IMR-90 (cell line): Measurements from ENCODE around the gene NCF2. TPM values are rescaled to one million over a fixed set of nuclear protein-coding genes. Genes with fewer than 3 reads are reported as not detected.

Experiments used
- ATAC-seq: fragments of 200-7000 bp; cut with Tn5 transposase; 2 replicates; pipeline ENCODE4 v1.9.1; 2020; ENCODE audit warnings: low read depth, mild to moderate bottlenecking, moderate library complexity
- BruUV-seq: library from RNA; stranded (reverse); fragments of 400-500 nt; replicated peaks from 2 replicates; lab custom pipeline; 2021; lab: Mats Ljungman, UMichigan
- CTCF ChIA-PET: fragments of 300-600 bp; formaldehyde crosslinking; extraction: SDS; loops from one replicate; lab custom pipeline; 2021; ENCODE audit warnings: antibody characterized with exemption; lab: Yijun Ruan, JAX
- POLR2A ChIA-PET: fragments of 300-600 bp; sonication (Branson Sonifier 250); formaldehyde crosslinking; loops from one replicate; lab custom pipeline; 2022; ENCODE audit warnings: antibody characterized with exemption; ENCODE audit not compliant: unreplicated experiment; lab: Charles Lee
- DNase-seq: peaks from one replicate; pipeline ENCODE4 v3.0.0; 2013
- H2AFZ ChIP-seq: replicated peaks from 2 replicates; pipeline ENCODE3; 2013; ENCODE audit warnings: low read length, mild to moderate bottlenecking; ENCODE audit not compliant: poor library complexity
- H2AK5ac ChIP-seq: 2 replicates; pipeline ENCODE4 v1.6.1; 2013; ENCODE audit warnings: low read depth, low read length, inconsistent platforms
- H2AK9ac ChIP-seq: replicated peaks from 2 replicates; pipeline ENCODE3; 2013; ENCODE audit warnings: mild to moderate bottlenecking, low read depth, low read length, moderate library complexity; ENCODE audit not compliant: poor library complexity
- H2BK120ac ChIP-seq: 2 replicates; pipeline ENCODE4 v1.6.1; 2013; ENCODE audit warnings: low read depth, low read length, inconsistent platforms
- H2BK15ac ChIP-seq: 3 replicates; pipeline ENCODE4 v1.6.1; 2013; ENCODE audit warnings: low read depth, low read length, inconsistent platforms
- H2BK20ac ChIP-seq: 2 replicates; pipeline ENCODE4 v1.6.1; 2013; ENCODE audit warnings: low read depth, mild to moderate bottlenecking, inconsistent platforms, low read length, moderate library complexity
- H2BK5ac ChIP-seq: 2 replicates; pipeline ENCODE4 v1.6.1; 2013; ENCODE audit warnings: mild to moderate bottlenecking, low read depth, low read length, inconsistent platforms; ENCODE audit not compliant: poor library complexity, severe bottlenecking
- H3K14ac ChIP-seq: replicated peaks from 2 replicates; pipeline ENCODE4 v1.6.1; 2013; ENCODE audit warnings: low read depth, low read length, inconsistent platforms
- H3K18ac ChIP-seq: 2 replicates; pipeline ENCODE4 v1.6.1; 2013; ENCODE audit warnings: low read depth, low read length, control low read depth
- H3K23ac ChIP-seq: 2 replicates; pipeline ENCODE4 v1.6.1; 2013; ENCODE audit warnings: low read depth, low read length, inconsistent platforms
- H3K27ac ChIP-seq: 2 replicates; pipeline ENCODE4 v1.5.1; 2013; ENCODE audit warnings: mild to moderate bottlenecking, control low read depth, low read length; ENCODE audit not compliant: insufficient read depth
- H3K27me3 ChIP-seq: 2 replicates; pipeline ENCODE4 v1.6.1; 2013; ENCODE audit warnings: low read length; ENCODE audit not compliant: control insufficient read depth, insufficient read depth
- H3K36me3 ChIP-seq: 2 replicates; pipeline ENCODE4 v1.6.1; 2013; ENCODE audit warnings: low read length, mixed read lengths; ENCODE audit not compliant: control insufficient read depth, insufficient read depth
- H3K4ac ChIP-seq: 2 replicates; pipeline ENCODE4 v1.6.1; 2013; ENCODE audit warnings: low read depth, low read length, inconsistent platforms
- H3K4me1 ChIP-seq: 2 replicates; pipeline ENCODE4 v1.6.1; 2013; ENCODE audit warnings: low read length, mixed read lengths; ENCODE audit not compliant: control insufficient read depth, insufficient read depth
- H3K4me2 ChIP-seq: 2 replicates; pipeline ENCODE4 v1.6.1; 2013; ENCODE audit warnings: low read depth, mild to moderate bottlenecking, control low read depth, low read length, moderate library complexity
- H3K4me3 ChIP-seq: 2 replicates; pipeline ENCODE4 v1.5.1; 2013; ENCODE audit warnings: low read depth, mild to moderate bottlenecking, control low read depth, low read length, moderate library complexity; ENCODE audit not compliant: insufficient read depth
- H3K56ac ChIP-seq: 2 replicates; pipeline ENCODE4 v1.6.1; 2013; ENCODE audit warnings: low read length, inconsistent platforms; ENCODE audit not compliant: insufficient read depth; ENCODE audit errors: extremely low read depth
- H3K79me1 ChIP-seq, 2 experiments: 2 replicates each; pipeline ENCODE4 v1.6.1; 2013; ENCODE audit warnings: low read length in 2 of 2, inconsistent platforms in 1 of 2, low read depth in 1 of 2
- H3K9ac ChIP-seq: 2 replicates; pipeline ENCODE4 v1.6.1; 2013; ENCODE audit warnings: low read depth, low read length, control low read depth
- H3K9me1 ChIP-seq: 2 replicates; pipeline ENCODE4 v1.6.1; 2013; ENCODE audit warnings: low read length, inconsistent platforms; ENCODE audit not compliant: insufficient read depth
- H3K9me3 ChIP-seq: 2 replicates; pipeline ENCODE4 v1.6.1; 2013; ENCODE audit warnings: low read length; ENCODE audit not compliant: control insufficient read depth, insufficient read depth
- H4K20me1 ChIP-seq: 2 replicates; pipeline ENCODE4 v1.6.1; 2013; ENCODE audit warnings: low read length, inconsistent platforms; ENCODE audit not compliant: insufficient read depth
- H4K5ac ChIP-seq: 2 replicates; pipeline ENCODE4 v1.6.1; 2013; ENCODE audit warnings: mild to moderate bottlenecking, low read depth, low read length, control low read depth
- H4K8ac ChIP-seq, 2 experiments: 2 replicates each; pipeline ENCODE4 v1.6.1; 2013; ENCODE audit warnings: low read depth in 2 of 2, low read length in 2 of 2, control low read depth in 1 of 2, inconsistent platforms in 1 of 2
- H4K91ac ChIP-seq: 2 replicates; pipeline ENCODE4 v1.6.1; 2013; ENCODE audit warnings: low read depth, low read length, inconsistent platforms; ENCODE audit not compliant: insufficient read depth
- FOS ChIP-seq: fragments of 150-350 bp; IDR thresholded peaks from 2 replicates; pipeline ENCODE4 v1.6.1; 2016; ENCODE audit warnings: low read depth, low read length
- NFE2L2 ChIP-seq: fragments of 150-350 bp; IDR thresholded peaks from 2 replicates; pipeline ENCODE4 v1.6.1; 2016; ENCODE audit warnings: low read depth, mild to moderate bottlenecking, low read length
- RAD21 ChIP-seq: IDR thresholded peaks from 2 replicates; pipeline ENCODE4 v1.6.1; 2012; ENCODE audit warnings: low read length, improper control_type of control experiment
- RCOR1 ChIP-seq: IDR thresholded peaks from 2 replicates; pipeline ENCODE4 v1.6.1; 2012; ENCODE audit warnings: mild to moderate bottlenecking, low read length, improper control_type of control experiment; ENCODE audit not compliant: insufficient replicate concordance
- WGBS, 2 experiments: methylation state at CpG; one replicate each; pipeline versions ENCODE4 v1.1.5 to v1.1.7; 2013; ENCODE audit warnings: missing lambda C conversion rate in 2 of 2; ENCODE audit not compliant: insufficient read length in 1 of 2; ENCODE audit errors: extremely low coverage in 2 of 2; 5-methylcytosine and 5-hydroxymethylcytosine counted together
- dilution Hi-C: fragments of 300-500 bp; cut with HindIII; formaldehyde crosslinking; loops from one replicate; pipeline ENCODE4 v1.14.3; 2018; ENCODE audit warnings: low sequenced_read_pairs; ENCODE audit not compliant: unreplicated experiment
- in situ Hi-C: fragments of 300-500 bp; cut with MboI; formaldehyde crosslinking; loops from 3 replicates; pipeline ENCODE4 v1.14.3; 2019; ENCODE audit warnings: low sequenced_read_pairs, inconsistent platforms, mixed read lengths
- intact Hi-C: fragments of 100-400 bp; cut with micrococcal nuclease; formaldehyde crosslinking; loops from 2 replicates; pipeline ENCODE4 v1.10.0; 2022
- polyA plus RNA-seq, 3 experiments: library from polyadenylated mRNA; depleted of rRNA; stranded (reverse); fragments of >200 nt; gene quantifications; 2 replicates each; pipeline ENCODE4 v1.2.3, GENCODE V29; 2012; ENCODE audit warnings: low replicate concordance in 1 of 3
- total RNA-seq: library from RNA; depleted of rRNA; stranded (reverse); fragments of >200 nt; gene quantifications from 2 replicates; pipeline ENCODE4 v1.2.3, GENCODE V29; 2012
- TF ChIP-seq, protein P1 (sequence below): fragments of 150-350 bp; IDR thresholded peaks from 2 replicates; pipeline ENCODE4 v1.6.1; 2017; ENCODE audit warnings: mild to moderate bottlenecking, antibody characterized with exemption, low read length, low read depth

Gene NCF2
- total and polyA plus RNA-seq, 2 of the 4 experiments (the other 2 are of a cell fraction): 3.2 to 4.2 TPM

DNA sequence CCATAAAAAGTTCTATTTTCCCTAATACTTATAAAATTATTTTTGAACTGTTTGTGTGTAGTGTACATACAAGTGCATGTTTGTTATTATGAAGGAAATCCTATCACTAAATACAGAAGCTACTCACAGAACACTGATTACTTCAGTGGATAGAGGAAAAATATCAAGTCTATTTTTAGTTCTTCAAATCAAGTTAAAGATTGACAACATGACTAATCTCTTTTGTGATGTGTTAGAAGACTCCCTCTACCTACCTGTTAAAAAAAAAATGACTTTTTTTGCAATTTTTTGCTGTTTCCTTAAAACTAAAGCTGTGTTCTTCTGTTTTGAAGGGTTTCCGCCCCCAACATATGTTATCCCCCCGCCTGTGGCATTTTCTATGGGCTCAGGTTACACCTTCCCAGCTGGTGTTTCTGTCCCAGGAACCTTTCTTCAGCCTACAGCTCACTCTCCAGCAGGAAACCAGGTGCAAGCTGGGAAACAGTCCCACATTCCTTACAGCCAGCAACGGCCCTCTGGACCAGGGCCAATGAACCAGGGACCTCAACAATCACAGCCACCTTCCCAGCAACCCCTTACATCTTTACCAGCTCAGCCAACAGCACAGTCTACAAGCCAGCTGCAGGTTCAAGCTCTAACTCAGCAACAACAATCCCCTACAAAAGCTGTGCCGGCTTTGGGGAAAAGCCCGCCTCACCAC is 45.5 kb downstream of the NCF2 start:
- H3K14ac ChIP-seq: no peak overlapping the region
- no peaks in the 10 kb centered on the region for H3K9me3 ChIP-seq
- BruUV-seq: TSS peak; percentile 43
- intact Hi-C loops: no loop called here
- no peaks in the 10 kb centered on the region for H3K27me3 ChIP-seq
- H4K20me1 ChIP-seq: no peaks in the 10 kb centered on the region
- no peak overlapping the region for H3K56ac ChIP-seq
- DNase-seq (no peak), ATAC-seq (no peak)
- POLR2A ChIA-PET: no interaction called here
- H4K8ac ChIP-seq: no peak overlapping the region
- H4K5ac ChIP-seq: no peak overlapping the region
- WGBS, 2 experiments: no CpG with 5 or more reads among the region's 5 CpGs
- TF ChIP-seq FOS (no peak), NFE2L2 (no peak), RCOR1 (no peak), RAD21 (no peak)
- TF ChIP-seq, protein P1, sequence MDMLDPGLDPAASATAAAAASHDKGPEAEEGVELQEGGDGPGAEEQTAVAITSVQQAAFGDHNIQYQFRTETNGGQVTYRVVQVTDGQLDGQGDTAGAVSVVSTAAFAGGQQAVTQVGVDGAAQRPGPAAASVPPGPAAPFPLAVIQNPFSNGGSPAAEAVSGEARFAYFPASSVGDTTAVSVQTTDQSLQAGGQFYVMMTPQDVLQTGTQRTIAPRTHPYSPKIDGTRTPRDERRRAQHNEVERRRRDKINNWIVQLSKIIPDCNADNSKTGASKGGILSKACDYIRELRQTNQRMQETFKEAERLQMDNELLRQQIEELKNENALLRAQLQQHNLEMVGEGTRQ: no peak
- no peak overlapping the region for H3K9ac ChIP-seq
- no peak overlapping the region for H2BK120ac ChIP-seq
- CTCF ChIA-PET: interaction anchor here (0.6 kb wide), 2 partner anchors 224 to 662 kb away, joined by 3 to 4 read pairs; no protein-coding TSS in a partner anchor
- H3K27ac ChIP-seq: no peak overlapping the region
- H3K4me1 ChIP-seq: no peaks in the 10 kb centered on the region; the same call in 1 of the 2 replicates
- no peak overlapping the region for H2BK5ac ChIP-seq
- no peak overlapping the region for H3K4me2 ChIP-seq
- no peak overlapping the region for H3K18ac ChIP-seq
- H2AK9ac ChIP-seq: no peak overlapping the region
- dilution Hi-C loops: no loop called here
- no peak overlapping the region for H2AFZ ChIP-seq
- no peak overlapping the region for H4K91ac ChIP-seq
- no peak overlapping the region for H2BK15ac ChIP-seq
- H3K36me3 ChIP-seq: peaks cover 35% of the 10 kb centered on the region
- H3K4me3 ChIP-seq: no peak overlapping the region
- no peak overlapping the region for H3K4ac ChIP-seq
- no peaks in the 10 kb centered on the region; a peak in 1 of 4 replicates for H3K79me1 ChIP-seq
- H3K9me1 ChIP-seq: no peaks in the 10 kb centered on the region
- H2AK5ac ChIP-seq: no peak overlapping the region
- no peak overlapping the region for H2BK20ac ChIP-seq
- in situ Hi-C loops: loop anchor here (5.0 kb wide), 1 partner anchor 72 kb away; the partner anchor contains the start of gene SMG7
- no peak overlapping the region for H3K23ac ChIP-seq
